GM19238 (cell line): ENCODE data around the gene SERINC3.
"Not testable (repeated sequence)": the region's sequence is repeated elsewhere in the genome, so short reads cannot be mapped to it uniquely, and the experiment has no call there.

Source experiments
- DNase-seq: peaks from one replicate; pipeline ENCODE4 v3.0.0; 2011; ENCODE audit warnings: low spot score; ENCODE audit not compliant: insufficient read length

The SERINC3 gene

GRCh38 chr20:44494681-44495080, 27.2 kb downstream of the SERINC3 start:
- no peak for DNase-seq

DNA sequence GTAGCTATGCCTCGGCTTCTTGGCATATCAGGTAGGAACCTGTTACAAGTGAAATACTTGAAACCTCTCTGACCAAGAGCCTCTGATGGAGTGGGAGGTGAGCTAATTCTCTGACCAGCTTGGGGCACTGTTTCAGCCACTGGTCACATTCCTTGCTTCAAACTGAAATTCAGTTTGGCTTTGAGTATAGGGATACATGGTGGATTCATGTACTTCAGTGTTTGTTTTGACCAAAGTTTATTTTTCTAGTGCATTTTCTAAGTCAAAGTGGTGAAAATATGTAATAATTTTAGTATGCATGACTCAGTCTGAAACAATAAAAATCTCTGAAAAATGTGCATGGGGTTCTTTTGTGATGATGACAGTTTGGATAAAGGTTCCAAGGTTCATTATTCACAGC, 27.6 kb downstream of the SERINC3 start:
- DNase-seq: no peak

- no peak for DNase-seq
Observed at GRCh38 chr20:44491635-44492395, 30.1 kb downstream of the SERINC3 start.

GRCh38 chr20:44489931-44490330, 31.9 kb downstream of the SERINC3 start:
- DNase-seq: no peak

GRCh38 chr20:44489223-44489622, 32.6 kb downstream of the SERINC3 start:
- no peak for DNase-seq

GRCh38 chr20:44488551-44488950, 33.3 kb downstream of the SERINC3 start:
- no peak for DNase-seq

DNA sequence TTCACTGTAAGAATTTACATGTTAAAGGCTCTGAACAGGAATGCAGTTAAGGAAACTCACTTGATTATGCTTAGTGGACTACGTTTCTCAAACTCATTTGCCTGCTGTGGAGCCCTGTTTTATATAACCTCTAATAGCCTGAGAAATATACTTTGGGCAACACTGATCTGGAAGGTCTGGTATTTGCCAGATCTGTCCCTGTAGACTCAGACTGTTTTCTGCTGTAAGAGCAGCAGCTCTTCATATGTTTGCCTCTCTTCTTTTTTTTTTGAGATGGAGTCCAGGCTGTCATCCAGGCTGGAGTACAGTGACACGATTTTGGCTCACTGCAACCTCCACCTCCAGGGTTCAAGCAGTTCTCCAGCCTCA, 36.1 kb downstream of the SERINC3 start:
- no peak for DNase-seq

GRCh38 chr20:44485078-44485829, 36.6 kb downstream of the SERINC3 start:
- DNase-seq: no peak

GRCh38 chr20:44483112-44483511, 38.8 kb downstream of the SERINC3 start:
- no peak for DNase-seq

DNA sequence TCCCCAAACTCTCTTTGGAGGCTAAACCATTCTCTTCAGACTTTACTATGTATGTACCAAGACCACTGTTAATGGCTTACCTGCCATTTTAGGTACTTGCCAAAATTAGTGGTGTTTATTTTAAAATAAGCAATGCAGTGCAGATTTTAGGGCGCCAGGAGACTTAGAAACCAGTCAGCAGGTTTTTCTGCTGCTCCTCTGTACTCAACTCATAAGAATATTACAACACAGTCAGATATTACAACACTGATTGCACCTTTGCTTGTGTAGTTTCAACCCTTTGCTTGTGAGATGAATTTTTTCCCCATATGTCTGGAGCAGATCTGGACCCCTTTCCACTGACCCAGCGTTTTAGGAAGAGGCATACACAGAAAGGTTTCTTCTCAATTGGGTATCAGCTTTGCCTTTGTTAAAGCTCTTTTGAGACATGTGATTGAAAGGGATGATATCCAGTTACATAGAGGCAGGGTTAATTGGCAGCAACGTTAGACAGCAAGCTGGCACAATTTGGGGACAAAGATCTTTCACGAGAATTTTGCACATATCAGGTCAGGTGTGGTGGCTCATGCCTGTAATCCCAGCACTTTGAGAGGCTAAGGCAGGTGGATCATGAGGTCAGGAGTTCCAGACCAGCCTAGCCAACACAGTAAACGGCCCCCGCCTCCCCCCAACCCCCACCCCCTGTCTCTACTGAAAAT, 40.0 kb downstream of the SERINC3 start:
- DNase-seq: no peak

DNA sequence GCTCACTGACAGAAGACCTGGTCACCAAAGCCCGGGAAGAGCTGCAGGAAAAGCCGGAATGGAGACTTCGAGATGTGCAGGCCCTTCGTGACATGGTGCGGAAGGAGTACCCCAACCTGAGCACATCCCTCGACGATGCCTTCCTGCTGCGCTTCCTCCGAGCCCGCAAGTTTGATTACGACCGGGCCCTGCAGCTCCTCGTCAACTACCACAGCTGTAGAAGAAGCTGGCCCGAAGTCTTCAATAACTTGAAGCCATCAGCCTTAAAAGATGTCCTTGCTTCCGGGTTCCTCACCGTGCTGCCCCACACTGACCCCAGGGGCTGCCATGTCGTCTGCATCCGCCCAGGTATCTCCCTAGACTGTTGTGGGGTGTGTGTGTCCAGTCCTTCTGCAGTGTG, 41.8 kb downstream of the SERINC3 start:
- no peak for DNase-seq

DNA sequence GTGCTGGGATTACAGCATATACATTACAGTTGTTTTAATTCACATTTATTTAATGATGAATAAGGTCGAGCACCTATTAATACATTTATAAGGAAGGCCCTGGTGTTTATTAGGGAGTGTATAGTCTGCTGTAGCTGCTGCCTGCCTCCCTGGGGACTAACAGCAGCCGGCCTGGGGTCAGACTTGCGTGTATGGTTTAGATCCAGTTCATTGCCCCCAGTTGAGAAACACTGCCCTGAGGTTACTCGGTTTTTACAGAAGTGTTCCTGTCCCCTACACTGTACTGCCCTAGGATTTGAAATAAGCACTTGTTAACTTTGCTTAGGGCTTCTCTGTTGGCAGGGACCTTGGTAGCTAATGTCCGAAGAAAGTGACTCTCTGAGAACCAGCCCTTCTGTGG, 42.2 kb downstream of the SERINC3 start:
- no peak for DNase-seq

GRCh38 chr20:44478206-44478605, 43.7 kb downstream of the SERINC3 start:
- DNase-seq: no peak

- no peak for DNase-seq
Observed at GRCh38 chr20:44477151-44477550, 44.7 kb downstream of the SERINC3 start.

DNA sequence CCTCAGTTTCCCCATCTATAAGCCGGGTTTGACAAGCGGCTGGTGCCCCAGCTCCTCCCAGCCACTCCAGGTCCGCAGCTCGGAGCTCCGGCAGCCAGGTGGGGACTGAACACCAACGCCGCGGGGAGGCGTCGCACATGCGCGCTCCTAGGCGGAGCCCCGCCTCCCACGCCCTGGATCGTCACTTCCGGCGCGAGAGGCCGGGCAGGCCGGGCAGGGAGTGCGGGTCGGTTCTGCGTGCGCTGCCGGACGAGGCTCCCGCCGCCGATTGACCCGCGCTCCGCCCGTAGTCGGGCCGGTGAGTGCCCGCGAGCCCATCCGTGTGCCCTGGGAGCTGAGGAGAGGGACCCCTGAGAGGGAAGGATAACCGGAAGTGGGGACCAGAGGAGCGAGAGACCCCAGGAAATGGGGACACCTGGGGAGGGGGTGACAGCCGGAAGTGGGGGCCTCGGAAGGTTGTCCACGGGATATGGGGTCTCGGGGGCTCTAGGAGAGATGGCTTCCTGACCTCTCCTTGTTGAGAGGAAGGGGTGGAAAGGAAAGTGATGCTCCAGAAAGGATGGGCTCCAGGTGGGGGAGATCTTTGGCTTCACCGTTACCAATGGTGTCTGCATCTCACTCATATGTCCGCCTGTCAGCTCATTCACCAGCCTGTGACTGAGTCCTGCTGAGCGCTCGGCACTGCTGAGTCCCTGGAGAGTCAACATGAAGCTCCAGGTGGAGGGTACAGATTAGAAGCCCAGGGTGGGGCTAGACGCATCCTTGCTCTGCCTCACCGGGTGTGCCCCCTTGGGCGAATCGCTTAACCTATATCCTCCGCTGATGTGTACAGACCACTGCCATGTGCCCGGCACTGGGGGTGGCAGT, 45.9 kb downstream of the SERINC3 start, which contains the start of gene TTPAL:
Gene TTPAL (plus strand): TSS at position 181 of the 867 bp plus-strand sequence. CDS start 4,126 bp downstream, outside the sequence.
- DNase-seq: peak; percentile 94

DNA sequence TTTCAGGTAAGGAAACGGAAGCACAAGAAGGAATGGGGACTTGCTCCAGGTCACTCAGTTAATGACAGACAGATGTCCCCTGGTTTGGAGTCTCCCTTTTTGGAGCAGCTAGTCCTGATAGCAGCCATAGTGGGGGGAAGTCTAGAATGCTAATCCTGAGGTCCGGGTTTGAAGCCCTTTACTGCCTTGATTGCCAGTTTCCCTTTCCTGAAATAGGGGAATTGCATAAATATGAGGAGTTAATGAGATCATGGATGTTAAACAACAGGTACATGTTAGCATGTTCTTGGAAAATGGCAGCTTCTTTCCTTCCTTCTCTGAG, 46.5 kb downstream of the SERINC3 start:
- no peak for DNase-seq

GRCh38 chr20:44472283-44472682, 49.6 kb downstream of the SERINC3 start:
- not testable (repeated sequence) for DNase-seq

GRCh38 chr20:44471481-44471882, 50.4 kb downstream of the SERINC3 start:
- DNase-seq: no peak

DNA sequence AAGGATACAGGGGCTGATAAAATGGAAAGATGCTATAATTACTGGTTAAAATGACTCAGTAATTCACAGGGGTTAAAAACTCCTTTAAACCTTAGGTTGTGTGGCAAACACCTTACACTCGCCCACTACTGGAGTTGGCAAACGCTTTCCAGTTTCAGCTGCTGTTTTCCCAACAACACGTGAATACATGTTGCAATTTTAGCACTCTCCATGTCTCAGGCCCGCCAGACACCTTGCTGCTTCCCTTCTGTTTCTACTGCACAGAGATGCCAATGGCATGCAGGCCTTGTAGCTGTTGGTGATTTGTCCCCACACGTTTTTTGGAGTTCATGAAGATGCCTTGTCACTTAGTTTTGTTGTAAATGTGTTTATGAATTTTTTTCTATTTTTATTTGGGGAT, 51.5 kb downstream of the SERINC3 start:
- DNase-seq: no peak

DNA sequence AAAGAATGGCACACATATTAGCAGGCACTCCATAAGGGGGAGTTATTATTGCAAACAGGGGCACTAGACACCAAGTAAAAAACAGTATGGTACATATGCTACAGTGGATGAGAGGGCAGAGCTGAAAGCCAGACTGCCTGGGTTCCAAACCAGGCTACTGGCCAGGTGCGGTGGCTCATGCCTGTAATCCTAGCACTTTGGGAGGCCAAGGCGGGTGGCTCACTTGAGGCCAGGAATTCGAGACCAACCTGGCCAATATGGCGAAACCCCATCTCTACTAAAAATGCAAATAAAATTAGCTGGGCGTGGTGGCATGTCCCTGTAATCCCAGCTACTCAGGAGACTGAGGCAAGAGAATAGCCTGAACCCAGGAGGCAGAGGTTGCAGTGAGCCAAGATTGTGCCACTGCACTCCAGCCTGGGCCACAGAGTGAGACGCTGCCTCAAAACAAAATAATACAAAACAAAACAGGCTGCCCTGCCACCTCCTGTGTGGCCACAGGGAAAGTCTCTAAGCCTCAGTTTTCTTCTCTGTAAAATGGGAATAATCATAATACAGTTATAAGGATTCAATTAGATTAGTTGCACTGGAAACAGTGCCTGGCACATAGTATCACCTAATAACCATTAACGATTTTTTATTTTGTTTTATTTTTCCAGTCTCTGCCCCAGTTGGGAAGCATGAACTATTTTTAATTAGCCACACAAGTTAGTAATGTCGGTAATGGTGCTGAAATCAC, 53.7 kb downstream of the SERINC3 start:
- DNase-seq: no peak
